ENCODE data around the gene MYBPC3. TPM values are rescaled to one million over a fixed set of nuclear protein-coding genes. Genes with fewer than 3 reads are reported as not detected.
A peak's percentile ranks its signal among the peaks of the same experiment; 100 is the strongest.

Gene MYBPC3
- total and polyA plus RNA-seq, 2 experiments from 2014 or later, result not detected

DNA sequence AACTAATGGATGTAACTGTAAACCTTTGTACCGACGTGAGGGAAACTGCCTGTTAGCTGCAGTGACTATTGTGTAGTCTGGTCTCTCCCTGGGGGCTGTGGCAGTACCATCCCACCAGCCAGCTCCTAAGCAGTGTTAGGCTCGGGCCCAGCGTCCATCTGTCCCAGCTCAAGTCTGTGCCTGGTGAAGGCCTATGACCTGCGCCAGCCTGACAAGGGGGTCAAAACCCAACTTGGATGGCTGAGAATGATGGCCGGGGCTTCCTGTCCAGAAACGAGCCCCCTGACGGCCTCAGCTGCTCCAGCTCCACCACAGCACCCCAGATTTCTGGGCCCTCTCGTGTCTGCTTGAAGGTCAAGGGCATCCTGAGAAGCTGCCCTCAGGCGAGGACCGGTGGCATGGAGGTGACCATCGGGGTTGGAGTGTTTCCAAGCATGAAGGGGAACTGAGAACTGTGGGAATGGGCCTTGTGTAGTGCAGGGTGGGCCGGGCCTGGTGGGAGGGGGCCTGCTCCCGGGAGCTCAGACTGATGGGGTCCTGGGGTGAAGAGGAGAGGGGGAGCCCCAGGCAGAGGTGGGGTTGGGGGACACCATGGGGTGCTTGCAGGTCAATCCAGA is 40.2 kb upstream of the MYBPC3 start (continued):
- TF ChIP-seq ZNF114 (CRISPR knock-in tag; IDR thresholded peaks at IDR 0.05) (no peak), JUNB (IDR thresholded peaks at IDR 0.05; ENCODE audit: unreplicated experiment) (no peak)
- TF ChIP-seq, protein P1, sequence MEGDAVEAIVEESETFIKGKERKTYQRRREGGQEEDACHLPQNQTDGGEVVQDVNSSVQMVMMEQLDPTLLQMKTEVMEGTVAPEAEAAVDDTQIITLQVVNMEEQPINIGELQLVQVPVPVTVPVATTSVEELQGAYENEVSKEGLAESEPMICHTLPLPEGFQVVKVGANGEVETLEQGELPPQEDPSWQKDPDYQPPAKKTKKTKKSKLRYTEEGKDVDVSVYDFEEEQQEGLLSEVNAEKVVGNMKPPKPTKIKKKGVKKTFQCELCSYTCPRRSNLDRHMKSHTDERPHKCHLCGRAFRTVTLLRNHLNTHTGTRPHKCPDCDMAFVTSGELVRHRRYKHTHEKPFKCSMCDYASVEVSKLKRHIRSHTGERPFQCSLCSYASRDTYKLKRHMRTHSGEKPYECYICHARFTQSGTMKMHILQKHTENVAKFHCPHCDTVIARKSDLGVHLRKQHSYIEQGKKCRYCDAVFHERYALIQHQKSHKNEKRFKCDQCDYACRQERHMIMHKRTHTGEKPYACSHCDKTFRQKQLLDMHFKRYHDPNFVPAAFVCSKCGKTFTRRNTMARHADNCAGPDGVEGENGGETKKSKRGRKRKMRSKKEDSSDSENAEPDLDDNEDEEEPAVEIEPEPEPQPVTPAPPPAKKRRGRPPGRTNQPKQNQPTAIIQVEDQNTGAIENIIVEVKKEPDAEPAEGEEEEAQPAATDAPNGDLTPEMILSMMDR (conservative IDR thresholded peaks at IDR 0.05; ENCODE audit: low read depth in 2 of 2), result no peak

DNA sequence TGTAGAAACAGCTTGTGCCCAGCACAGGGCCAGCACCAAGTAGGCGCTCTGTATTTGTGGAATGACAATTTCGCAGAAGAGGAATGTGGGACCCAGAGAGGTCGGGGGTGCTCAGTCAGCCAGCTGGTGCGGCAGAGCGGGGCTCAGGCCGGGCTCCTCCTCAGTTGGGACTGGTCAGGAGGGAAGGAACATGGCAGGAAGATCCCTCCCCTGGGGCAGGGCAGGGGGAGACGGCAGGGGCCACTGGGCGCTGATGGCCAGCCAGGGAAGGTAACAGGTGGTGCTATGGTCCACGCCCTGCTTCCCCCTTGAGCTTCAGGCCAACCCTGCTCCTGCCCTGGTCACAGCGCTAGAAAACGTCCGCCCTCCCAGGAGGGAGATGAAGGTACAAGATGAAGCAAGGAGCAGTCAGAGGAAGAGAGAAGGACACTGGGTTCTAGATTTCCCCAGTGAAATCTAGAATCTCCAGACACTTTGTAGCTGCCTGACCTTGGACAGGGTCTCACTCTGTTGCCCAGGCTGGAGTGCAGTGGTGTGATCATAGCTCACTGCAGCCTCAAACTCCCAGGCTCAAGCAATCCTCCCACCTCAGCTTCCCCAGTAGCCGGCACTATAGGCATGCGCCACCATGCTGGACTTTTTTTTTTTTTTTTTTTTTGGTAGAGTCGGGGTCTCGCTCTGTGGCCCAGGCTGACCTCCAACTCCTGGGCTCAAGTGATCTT is 39.4 kb upstream of the MYBPC3 start:
- Histone ChIP-seq H4K20me1 (replicated peaks; ENCODE audit: insufficient read depth) (no peaks in the 10 kb centered on the region), H2AFZ (no peak overlapping the region), H3K79me2 (replicated peaks; ENCODE audit: insufficient read depth) (no peaks in the 10 kb centered on the region), H3K27me3 (ENCODE audit: insufficient read depth) (no peaks in the 10 kb centered on the region), H3F3A (replicated peaks; ENCODE audit: low read depth) (no peaks in the 10 kb centered on the region), H3K4me3 (no peak overlapping the region), H3K9me2 (ENCODE audit: insufficient read depth) (no peaks in the 10 kb centered on the region), H3K4me1 (ENCODE audit: insufficient read depth) (no peaks in the 10 kb centered on the region), H3K4me2 (no peak overlapping the region), H3K36me3 (ENCODE audit: insufficient read depth) (no peaks in the 10 kb centered on the region), H3K27ac (ENCODE audit: low read depth) (no peak overlapping the region)
- TF ChIP-seq EZH2phosphoT487 (IDR thresholded peaks at IDR 0.05; ENCODE audit: unreplicated experiment) (no peak), EZH2 (IDR thresholded peaks at IDR 0.05; ENCODE audit: low read depth, unreplicated experiment) (no peak), CREB1 (CRISPR knock-in tag; IDR thresholded peaks at IDR 0.05; ENCODE audit: low read depth) (no peak), NANOG (IDR thresholded peaks at IDR 0.05; ENCODE audit: borderline replicate concordance) (no peak), ZNF331 (CRISPR knock-in tag; IDR thresholded peaks at IDR 0.05; ENCODE audit: low read depth) (no peak)
- ATAC-seq (no peak), DNase-seq (ENCODE audit: low spot score) (no peak)
- H3K27me3 Mint-ChIP-seq (ENCODE audit: insufficient read depth, low read depth, poor library complexity), result peaks cover 3% of the 10 kb centered on the region
- H3K9me3 Mint-ChIP-seq, result no peaks in the 10 kb centered on the region
- peak overlapping the region; percentile 55; the same call in 1 of the 2 replicates for H3K27ac Mint-ChIP-seq
- H3K4me1 Mint-ChIP-seq, result peaks cover 2% of the 10 kb centered on the region; the same call in 2 of the 3 replicates
- no peak overlapping the region for H3K4me3 Mint-ChIP-seq
- H3K36me3 Mint-ChIP-seq (ENCODE audit: low read depth), result no peaks in the 10 kb centered on the region

DNA sequence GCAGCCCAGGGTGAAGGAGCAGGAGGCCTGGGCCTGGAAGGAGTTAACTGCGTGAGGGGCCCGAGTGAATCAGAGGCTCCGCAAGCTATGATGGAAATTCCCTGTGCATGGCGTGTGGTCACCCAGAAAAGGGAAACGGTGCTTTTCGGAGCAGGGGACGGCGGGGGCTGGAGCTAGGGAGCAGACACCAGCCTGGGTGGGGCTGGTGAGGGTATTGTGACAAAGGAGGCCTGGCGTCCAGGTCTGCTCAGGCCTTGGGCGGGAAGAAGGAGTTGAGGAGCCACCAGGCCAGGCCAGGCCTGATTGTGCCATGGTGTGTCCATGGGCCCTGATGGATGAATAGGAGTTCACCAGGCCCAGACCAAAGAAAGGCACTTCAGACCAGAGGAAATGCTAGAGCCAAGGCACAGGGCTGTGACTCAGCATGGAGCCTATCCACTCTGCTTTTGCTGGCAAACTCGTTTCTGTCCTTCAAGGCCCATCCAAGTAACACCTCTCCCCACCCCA is 38.6 kb upstream of the MYBPC3 start:
- Histone ChIP-seq H3K4me3 (no peak overlapping the region), H3K27me3 (ENCODE audit: insufficient read depth) (no peaks in the 10 kb centered on the region), H3K79me2 (replicated peaks; ENCODE audit: insufficient read depth) (no peaks in the 10 kb centered on the region), H3K4me1 (ENCODE audit: insufficient read depth) (no peaks in the 10 kb centered on the region), H4K20me1 (replicated peaks; ENCODE audit: insufficient read depth) (no peaks in the 10 kb centered on the region), H3K36me3 (ENCODE audit: insufficient read depth) (no peaks in the 10 kb centered on the region), H3F3A (replicated peaks; ENCODE audit: low read depth) (no peaks in the 10 kb centered on the region), H3K27ac (ENCODE audit: low read depth) (no peak overlapping the region), H2AFZ (0 out of 2 replicates have a peak overlapping the region, but pooled peaks have one; percentile 52), H3K4me2 (no peak overlapping the region), H3K9me2 (ENCODE audit: insufficient read depth) (no peaks in the 10 kb centered on the region)
- Mint-ChIP-seq H3K4me1 (peaks cover 2% of the 10 kb centered on the region; the same call in 2 of the 3 replicates), H3K27me3 (ENCODE audit: insufficient read depth, low read depth, poor library complexity) (peaks cover 3% of the 10 kb centered on the region), H3K36me3 (ENCODE audit: low read depth) (no peaks in the 10 kb centered on the region), H3K27ac (peak overlapping the region; percentile 74; the same call in 1 of the 2 replicates), H3K4me3 (no peak overlapping the region), H3K9me3 (no peaks in the 10 kb centered on the region)
- DNase-seq (ENCODE audit: low spot score) (no peak), ATAC-seq (no peak)
- TF ChIP-seq, protein P1 (conservative IDR thresholded peaks at IDR 0.05; ENCODE audit: low read depth in 2 of 2), result no peak
- no peak for TF ChIP-seq CREB1 (CRISPR knock-in tag; IDR thresholded peaks at IDR 0.05; ENCODE audit: low read depth)
- TF ChIP-seq ZNF114 (CRISPR knock-in tag; IDR thresholded peaks at IDR 0.05), result no peak
- TF ChIP-seq, protein P2, sequence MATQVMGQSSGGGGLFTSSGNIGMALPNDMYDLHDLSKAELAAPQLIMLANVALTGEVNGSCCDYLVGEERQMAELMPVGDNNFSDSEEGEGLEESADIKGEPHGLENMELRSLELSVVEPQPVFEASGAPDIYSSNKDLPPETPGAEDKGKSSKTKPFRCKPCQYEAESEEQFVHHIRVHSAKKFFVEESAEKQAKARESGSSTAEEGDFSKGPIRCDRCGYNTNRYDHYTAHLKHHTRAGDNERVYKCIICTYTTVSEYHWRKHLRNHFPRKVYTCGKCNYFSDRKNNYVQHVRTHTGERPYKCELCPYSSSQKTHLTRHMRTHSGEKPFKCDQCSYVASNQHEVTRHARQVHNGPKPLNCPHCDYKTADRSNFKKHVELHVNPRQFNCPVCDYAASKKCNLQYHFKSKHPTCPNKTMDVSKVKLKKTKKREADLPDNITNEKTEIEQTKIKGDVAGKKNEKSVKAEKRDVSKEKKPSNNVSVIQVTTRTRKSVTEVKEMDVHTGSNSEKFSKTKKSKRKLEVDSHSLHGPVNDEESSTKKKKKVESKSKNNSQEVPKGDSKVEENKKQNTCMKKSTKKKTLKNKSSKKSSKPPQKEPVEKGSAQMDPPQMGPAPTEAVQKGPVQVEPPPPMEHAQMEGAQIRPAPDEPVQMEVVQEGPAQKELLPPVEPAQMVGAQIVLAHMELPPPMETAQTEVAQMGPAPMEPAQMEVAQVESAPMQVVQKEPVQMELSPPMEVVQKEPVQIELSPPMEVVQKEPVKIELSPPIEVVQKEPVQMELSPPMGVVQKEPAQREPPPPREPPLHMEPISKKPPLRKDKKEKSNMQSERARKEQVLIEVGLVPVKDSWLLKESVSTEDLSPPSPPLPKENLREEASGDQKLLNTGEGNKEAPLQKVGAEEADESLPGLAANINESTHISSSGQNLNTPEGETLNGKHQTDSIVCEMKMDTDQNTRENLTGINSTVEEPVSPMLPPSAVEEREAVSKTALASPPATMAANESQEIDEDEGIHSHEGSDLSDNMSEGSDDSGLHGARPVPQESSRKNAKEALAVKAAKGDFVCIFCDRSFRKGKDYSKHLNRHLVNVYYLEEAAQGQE (IDR thresholded peaks at IDR 0.05; ENCODE audit: unreplicated experiment), result no peak
- TF ChIP-seq, protein P3, sequence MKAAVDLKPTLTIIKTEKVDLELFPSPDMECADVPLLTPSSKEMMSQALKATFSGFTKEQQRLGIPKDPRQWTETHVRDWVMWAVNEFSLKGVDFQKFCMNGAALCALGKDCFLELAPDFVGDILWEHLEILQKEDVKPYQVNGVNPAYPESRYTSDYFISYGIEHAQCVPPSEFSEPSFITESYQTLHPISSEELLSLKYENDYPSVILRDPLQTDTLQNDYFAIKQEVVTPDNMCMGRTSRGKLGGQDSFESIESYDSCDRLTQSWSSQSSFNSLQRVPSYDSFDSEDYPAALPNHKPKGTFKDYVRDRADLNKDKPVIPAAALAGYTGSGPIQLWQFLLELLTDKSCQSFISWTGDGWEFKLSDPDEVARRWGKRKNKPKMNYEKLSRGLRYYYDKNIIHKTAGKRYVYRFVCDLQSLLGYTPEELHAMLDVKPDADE (IDR thresholded peaks at IDR 0.05), result no peak
- no peak for TF ChIP-seq POLR2AphosphoS5 (IDR thresholded peaks at IDR 0.05; ENCODE audit: low read depth)
- no peak for TF ChIP-seq NANOG (IDR thresholded peaks at IDR 0.05; ENCODE audit: borderline replicate concordance)
- TF ChIP-seq ZNF331 (CRISPR knock-in tag; IDR thresholded peaks at IDR 0.05; ENCODE audit: low read depth), result no peak
- TF ChIP-seq JUNB (IDR thresholded peaks at IDR 0.05; ENCODE audit: unreplicated experiment), result no peak
- no peak for TF ChIP-seq EZH2phosphoT487 (IDR thresholded peaks at IDR 0.05; ENCODE audit: unreplicated experiment)

Data from GM23338 (cell line).